ENCODE results near the gene OR1I1. TPM values are rescaled to one million over a fixed set of nuclear protein-coding genes. Genes with fewer than 3 reads are reported as not detected.

The OR1I1 gene
- total RNA-seq, 1 donor from 2014 or later: not detected

- H3K27ac Mint-ChIP-seq (ENCODE audit: unreplicated experiment): no peak overlapping the region
- no peak overlapping the region for H3K4me3 Mint-ChIP-seq (ENCODE audit: unreplicated experiment)
- peaks cover 2% of the 10 kb centered on the region for H3K27me3 Mint-ChIP-seq (ENCODE audit: unreplicated experiment)
- no peak for DNase-seq
- no peak for TF ChIP-seq CTCF (IDR thresholded peaks at IDR 0.05; ENCODE audit: partially characterized antibody, unreplicated experiment)
- H3K9me3 Mint-ChIP-seq (ENCODE audit: unreplicated experiment): peaks cover 4% of the 10 kb centered on the region
- no peaks in the 10 kb centered on the region for H3K36me3 Mint-ChIP-seq (ENCODE audit: unreplicated experiment)
- H3K4me1 Mint-ChIP-seq (ENCODE audit: low read depth, unreplicated experiment): no peaks in the 10 kb centered on the region
These were observed 29.7 kb downstream of the OR1I1 start for GRCh38 chr19:15111758-15112157.

- Mint-ChIP-seq H3K9me3 (ENCODE audit: unreplicated experiment) (peaks cover 4% of the 10 kb centered on the region), H3K27ac (ENCODE audit: unreplicated experiment) (no peak overlapping the region), H3K36me3 (ENCODE audit: unreplicated experiment) (no peaks in the 10 kb centered on the region), H3K27me3 (ENCODE audit: unreplicated experiment) (peaks cover 2% of the 10 kb centered on the region), H3K4me3 (ENCODE audit: unreplicated experiment) (no peak overlapping the region), H3K4me1 (ENCODE audit: low read depth, unreplicated experiment) (no peaks in the 10 kb centered on the region)
- no peak for DNase-seq
- TF ChIP-seq CTCF (IDR thresholded peaks at IDR 0.05; ENCODE audit: partially characterized antibody, unreplicated experiment): peak; percentile 25
These were observed 30.4 kb downstream of the OR1I1 start for GRCh38 chr19:15112385-15112784.

- no peaks in the 10 kb centered on the region for H3K4me1 Mint-ChIP-seq (ENCODE audit: low read depth, unreplicated experiment)
- no peak overlapping the region for H3K4me3 Mint-ChIP-seq (ENCODE audit: unreplicated experiment)
- peaks cover 3% of the 10 kb centered on the region for H3K27me3 Mint-ChIP-seq (ENCODE audit: unreplicated experiment)
- no peak for TF ChIP-seq CTCF (IDR thresholded peaks at IDR 0.05; ENCODE audit: partially characterized antibody, unreplicated experiment)
- no peaks in the 10 kb centered on the region for H3K36me3 Mint-ChIP-seq (ENCODE audit: unreplicated experiment)
- no peak overlapping the region for H3K27ac Mint-ChIP-seq (ENCODE audit: unreplicated experiment)
- DNase-seq: no peak
- peaks cover 3% of the 10 kb centered on the region for H3K9me3 Mint-ChIP-seq (ENCODE audit: unreplicated experiment)
These were observed 31.5 kb downstream of the OR1I1 start for GRCh38 chr19:15113245-15114152.

- Mint-ChIP-seq H3K36me3 (ENCODE audit: unreplicated experiment) (no peaks in the 10 kb centered on the region), H3K27me3 (ENCODE audit: unreplicated experiment) (peaks cover 4% of the 10 kb centered on the region), H3K9me3 (ENCODE audit: unreplicated experiment) (peaks cover 2% of the 10 kb centered on the region), H3K4me3 (ENCODE audit: unreplicated experiment) (no peak overlapping the region), H3K4me1 (ENCODE audit: low read depth, unreplicated experiment) (no peaks in the 10 kb centered on the region), H3K27ac (ENCODE audit: unreplicated experiment) (no peak overlapping the region)
- DNase-seq: no peak
- TF ChIP-seq CTCF (IDR thresholded peaks at IDR 0.05; ENCODE audit: partially characterized antibody, unreplicated experiment): no peak
These were observed 32.1 kb downstream of the OR1I1 start for GRCh38 chr19:15114153-15114540.

GRCh38 chr19:15115080-15115479 is 33.1 kb downstream of the OR1I1 start:
- Mint-ChIP-seq H3K36me3 (ENCODE audit: unreplicated experiment) (no peaks in the 10 kb centered on the region), H3K9me3 (ENCODE audit: unreplicated experiment) (peaks cover 2% of the 10 kb centered on the region), H3K27me3 (ENCODE audit: unreplicated experiment) (peaks cover 4% of the 10 kb centered on the region), H3K27ac (ENCODE audit: unreplicated experiment) (no peak overlapping the region), H3K4me3 (ENCODE audit: unreplicated experiment) (no peak overlapping the region), H3K4me1 (ENCODE audit: low read depth, unreplicated experiment) (no peaks in the 10 kb centered on the region)
- no peak for TF ChIP-seq CTCF (IDR thresholded peaks at IDR 0.05; ENCODE audit: partially characterized antibody, unreplicated experiment)
- DNase-seq: no peak
